GM21737 (cell line): ENCODE measurements around the gene PLXNB3.
"Not testable (repeated sequence)": the region's sequence is repeated elsewhere in the genome, so short reads cannot be mapped to it uniquely, and the experiment has no call there.

Experiments used
- ATAC-seq: cut with Tn5 transposase; IDR thresholded peaks from one replicate; pipeline ENCODE4 v1.9.1; 2021; ENCODE audit warnings: mild to moderate bottlenecking, moderate library complexity; ENCODE audit not compliant: unreplicated experiment

The PLXNB3 gene

GRCh38 chrX:153806999-153807575 is 43.0 kb downstream of the PLXNB3 start:
- ATAC-seq, result no peak

- no peak for ATAC-seq
These were observed 43.9 kb downstream of the PLXNB3 start for GRCh38 chrX:153807976-153808375.

DNA sequence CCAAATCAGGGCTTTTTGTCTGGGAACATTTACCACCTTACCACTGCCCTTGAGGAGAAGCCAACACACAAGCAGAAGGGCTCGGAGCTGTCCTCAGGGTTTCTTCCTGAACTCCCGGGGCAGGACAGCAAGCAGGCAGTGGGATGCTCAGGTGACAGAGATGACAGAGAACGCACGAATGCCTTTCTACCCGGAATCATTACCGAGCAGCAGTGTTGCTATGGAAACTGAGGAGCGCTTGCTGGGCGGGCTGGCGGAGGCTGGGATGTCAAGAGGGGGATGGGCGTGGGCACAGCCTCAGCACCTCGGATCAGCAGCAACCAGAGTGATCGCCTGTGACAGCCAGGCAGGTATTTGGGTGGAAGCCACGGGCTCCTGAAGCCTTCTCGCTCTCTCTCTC is 48.2 kb downstream of the PLXNB3 start:
- ATAC-seq, result no peak

GRCh38 chrX:153813161-153813560 is 49.1 kb downstream of the PLXNB3 start:
- no peak for ATAC-seq

GRCh38 chrX:153814591-153815315 is 50.7 kb downstream of the PLXNB3 start:
- no peak for ATAC-seq

DNA sequence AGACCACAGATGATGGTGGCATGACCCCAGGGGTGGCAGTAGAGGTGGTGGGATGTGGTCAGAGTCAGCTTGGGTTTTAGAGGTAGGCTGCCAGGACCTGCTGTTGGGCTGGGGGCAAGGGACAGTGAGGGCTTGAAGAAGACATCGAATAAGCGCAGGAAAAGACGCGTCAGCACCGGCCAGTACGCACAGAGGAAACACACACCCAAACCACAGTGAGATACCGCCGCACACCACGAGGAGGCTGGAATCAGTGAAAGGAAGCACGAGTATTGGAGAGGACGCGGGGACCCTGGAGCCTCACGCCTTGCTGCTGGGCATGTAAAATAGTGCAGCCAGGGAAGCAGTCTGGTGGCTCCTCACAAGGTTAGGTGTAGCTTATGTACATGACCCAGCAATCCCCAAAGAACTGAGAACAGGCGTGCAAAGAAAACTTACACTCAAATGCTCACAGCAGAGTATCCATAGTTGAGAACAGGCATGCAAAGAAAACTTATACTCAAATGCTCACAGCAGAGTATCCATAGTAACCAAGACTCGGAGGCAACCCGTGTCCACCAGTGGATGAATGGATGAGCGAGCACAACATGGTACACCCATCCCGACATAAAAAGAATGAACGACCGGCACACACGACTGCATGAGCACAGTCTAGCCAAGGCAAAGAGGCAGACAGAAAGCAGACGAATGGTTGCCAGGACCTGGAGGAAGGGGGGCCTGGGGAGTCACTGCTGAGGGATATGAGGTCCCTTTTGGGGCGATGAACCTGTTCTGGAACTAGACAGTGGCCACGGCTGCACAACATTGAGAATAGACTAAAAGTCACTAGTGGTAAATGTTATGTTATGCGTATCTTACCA is 53.0 kb downstream of the PLXNB3 start:
- no peak for ATAC-seq

- not testable (repeated sequence) for ATAC-seq
These were observed 54.0 kb downstream of the PLXNB3 start for GRCh38 chrX:153818064-153818463.

- ATAC-seq, result no peak
These were observed 54.7 kb downstream of the PLXNB3 start for GRCh38 chrX:153818571-153819383.

DNA sequence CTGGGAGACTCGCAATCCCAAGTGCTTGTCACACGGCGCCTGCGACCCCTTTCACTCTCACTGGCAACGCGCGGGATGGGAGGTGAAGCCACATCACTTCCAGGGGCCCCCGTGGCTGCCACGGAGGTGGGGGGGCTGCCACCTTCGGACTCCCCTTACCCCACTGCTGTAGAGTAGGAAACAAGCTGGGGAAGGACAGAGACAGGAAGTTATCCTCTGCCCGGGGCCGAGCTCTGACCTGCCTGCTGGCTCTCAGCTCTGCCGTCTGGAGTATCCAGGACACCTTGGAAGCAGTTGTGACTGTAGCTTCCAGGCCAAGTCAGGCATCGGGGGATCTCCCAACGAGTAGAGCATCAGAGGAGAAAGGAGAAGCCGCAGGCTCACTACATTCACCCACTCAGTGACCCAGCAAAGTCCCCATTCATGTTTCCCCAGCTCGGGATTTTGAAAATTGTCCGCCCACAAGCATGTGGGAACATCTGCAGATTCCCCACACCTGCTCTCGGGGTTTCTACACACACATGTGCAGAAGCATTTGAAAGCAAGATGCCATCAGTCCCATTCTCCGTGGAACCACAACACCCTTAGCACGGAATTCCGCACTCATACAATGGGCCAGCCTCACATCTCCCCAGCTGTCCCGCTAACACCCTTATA is 55.5 kb downstream of the PLXNB3 start:
- no peak for ATAC-seq

DNA sequence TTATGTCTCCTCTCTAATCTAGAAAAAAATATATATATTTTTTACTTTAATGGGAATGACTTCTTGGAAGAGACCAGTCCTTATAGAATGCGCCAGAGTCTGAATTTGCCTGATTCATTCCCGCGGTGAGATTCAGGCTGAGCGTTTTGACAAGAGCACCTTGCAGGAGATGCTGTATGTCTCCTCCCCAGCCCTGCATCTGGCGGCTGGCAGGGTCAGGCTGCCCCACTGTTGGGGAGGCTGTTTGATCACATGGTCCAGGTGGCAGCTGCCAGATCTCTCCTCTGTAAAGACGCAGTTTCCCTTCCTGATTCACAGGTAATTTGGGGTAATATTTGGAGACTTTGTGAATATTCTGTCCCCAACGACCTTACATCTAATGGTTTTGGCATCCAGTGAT is 56.6 kb downstream of the PLXNB3 start:
- ATAC-seq, result no peak

GRCh38 chrX:153821066-153821465 is 57.0 kb downstream of the PLXNB3 start:
- ATAC-seq, result no peak

GRCh38 chrX:153824348-153824747 is 60.3 kb downstream of the PLXNB3 start:
- no peak for ATAC-seq

DNA sequence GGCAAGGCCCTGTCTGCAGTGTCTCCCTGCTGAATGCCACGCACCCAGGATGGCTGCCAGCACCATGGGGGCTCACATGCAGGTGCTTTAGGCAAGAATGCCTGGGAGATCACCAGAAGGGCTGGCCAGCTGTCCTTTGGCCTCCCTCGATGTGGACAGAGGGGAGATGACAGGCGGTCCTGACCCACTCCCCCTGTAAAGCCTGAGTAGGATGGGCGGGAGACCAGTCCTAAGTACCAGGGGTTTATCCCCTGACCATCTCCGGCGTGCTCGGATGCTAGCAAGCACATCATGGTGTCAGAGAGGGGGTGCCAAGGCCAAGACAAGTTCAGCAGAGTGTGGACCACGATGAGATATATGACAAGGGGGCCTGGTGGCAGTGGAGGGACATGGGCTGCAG is 61.0 kb downstream of the PLXNB3 start:
- ATAC-seq, result no peak
